Cortex of kidney (tissue), 1 donor: ENCODE data around the gene CARS1.
A peak's percentile ranks its signal among the peaks of the same experiment; 100 is the strongest.

Source experiments
- DNase-seq: peaks from one replicate; lab custom pipeline; 2025; lab: John Stamatoyannopoulos, UW

Gene CARS1

GRCh38 chr11:3008746-3009336, 48.4 kb downstream of the CARS1 start:
- no peak for DNase-seq

GRCh38 chr11:3007404-3008010, 49.7 kb downstream of the CARS1 start:
- DNase-seq = no peak

DNA sequence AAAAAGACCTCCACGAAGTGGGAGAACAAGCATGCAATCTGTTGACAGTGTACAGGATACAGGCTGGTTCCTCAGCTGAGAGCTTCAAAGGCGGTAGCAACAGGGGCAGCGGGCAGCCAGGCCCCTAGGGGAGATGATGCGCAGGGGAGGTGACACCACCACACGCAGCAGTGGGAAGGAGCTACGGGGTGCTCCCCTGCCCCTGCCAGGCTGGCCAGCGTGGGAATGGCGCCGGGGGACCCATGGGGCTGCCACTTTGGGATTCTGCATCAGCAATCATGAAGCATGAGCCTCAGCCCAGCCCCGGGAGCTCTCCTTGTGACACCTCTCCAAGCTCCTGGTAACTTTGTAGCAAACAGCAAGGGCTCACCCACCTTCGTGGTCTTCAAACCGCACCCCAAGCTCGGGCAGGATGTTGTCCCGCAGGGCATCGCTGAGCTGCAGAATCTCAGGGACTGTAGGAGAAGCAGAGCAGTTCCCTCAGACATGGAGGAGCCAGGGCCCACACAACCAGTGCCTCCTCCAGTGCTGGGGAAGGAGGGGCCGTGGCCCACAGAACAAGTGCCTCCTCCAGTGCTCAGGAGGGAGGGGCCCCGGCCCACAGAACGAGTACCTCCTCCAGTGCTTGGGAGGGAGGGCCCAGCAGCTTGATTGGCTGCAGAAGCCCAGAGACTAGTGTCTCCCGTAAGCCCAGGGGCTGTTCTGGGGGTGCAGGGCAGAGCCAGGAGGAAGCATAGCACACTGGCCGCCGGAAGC, 50.5 kb downstream of the CARS1 start:
- DNase-seq = no peak

- DNase-seq = no peak
Observed at GRCh38 chr11:3004481-3004880, 52.7 kb downstream of the CARS1 start.

- no peak for DNase-seq
Observed at GRCh38 chr11:3003396-3004231, 53.6 kb downstream of the CARS1 start.

GRCh38 chr11:3002871-3003270, 54.4 kb downstream of the CARS1 start:
- DNase-seq = no peak

DNA sequence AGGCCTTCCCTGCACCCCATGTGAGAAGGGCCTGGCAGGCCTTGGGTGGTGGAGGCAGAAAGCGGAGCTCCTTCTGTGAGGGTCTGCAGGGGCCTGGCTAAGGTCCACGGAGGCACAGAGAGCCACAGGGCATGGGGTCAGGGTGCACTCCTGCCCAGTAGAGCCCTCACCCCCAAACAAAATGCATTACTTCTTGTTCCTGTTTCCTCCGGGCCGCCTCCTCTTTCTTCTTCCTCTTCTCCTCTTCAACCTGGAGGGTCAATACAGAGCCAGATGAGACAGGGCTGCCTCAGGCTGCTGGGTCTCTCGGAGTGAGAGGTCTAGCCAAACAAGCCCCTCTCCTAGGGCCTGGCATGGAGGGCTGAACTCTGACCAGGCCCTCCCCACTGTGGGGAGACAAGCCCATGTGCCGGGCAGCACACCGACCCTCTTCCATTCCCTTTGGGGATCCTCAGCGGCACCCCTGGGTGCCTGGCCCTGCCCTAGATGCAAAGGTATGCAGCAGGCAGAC, 54.8 kb downstream of the CARS1 start:
- no peak for DNase-seq

DNA sequence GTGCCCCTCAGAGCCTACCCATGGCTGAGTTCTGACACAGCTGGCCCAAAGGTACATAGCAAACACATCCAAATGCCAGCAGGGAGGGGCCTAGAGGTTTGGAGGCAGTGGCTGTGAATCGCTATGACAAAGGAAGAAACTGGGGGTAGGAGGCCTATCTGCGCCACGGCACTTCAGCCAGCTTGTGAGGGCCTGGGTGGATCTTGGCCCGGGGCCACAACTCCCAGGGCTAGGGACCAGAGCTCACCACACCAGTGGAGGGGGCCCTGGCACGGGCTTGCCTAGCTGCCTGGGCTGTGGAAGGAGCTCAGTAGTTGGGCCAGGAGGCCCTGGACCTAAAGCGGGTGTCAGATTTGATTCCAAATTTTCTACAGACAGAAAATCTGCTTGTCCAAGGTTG, 55.7 kb downstream of the CARS1 start:
- no peak for DNase-seq

DNA sequence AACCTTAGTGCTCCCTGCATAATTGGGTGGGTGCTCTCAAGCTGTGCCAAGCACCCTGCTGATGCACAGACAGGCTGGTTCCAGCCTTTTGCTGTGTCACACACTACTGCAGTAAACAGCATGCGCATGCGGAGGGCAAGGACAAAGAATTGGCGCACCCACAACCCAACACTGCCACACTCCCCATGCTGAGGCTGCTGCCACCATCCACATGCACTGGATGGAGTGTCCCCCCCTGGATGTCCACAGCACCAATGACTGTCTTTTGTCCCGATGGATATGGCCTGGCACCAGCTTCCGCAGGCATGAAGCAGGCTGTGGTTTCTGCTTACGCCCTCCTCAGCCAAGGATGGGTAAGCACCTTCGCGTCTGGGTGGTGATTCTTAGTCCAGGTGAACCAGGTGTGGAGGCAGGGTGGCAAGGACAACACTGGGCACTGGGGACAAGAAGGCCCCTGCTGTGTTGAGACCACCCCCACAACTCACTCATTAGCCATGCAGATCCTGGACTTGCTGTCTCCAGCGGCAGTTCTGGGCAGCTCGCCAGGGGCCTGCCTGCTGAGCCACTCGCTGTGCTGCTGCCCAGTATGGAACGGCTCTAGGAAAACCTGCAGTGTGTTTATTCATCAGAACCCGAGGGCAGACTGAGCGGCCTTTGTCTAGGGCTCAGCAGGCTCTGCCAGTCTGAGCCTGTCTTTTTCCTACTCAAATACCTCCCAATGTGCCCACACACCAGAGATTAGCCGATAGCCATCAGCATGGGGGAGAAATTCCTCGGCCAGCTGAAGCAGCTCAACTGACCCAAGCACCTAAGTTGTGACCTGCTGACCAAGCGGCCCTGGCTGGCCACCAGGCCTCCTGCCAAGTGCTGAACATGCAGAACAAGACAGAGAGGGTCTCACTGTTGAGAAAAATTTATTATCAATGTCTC, 56.9 kb downstream of the CARS1 start:
- DNase-seq = no peak

DNA sequence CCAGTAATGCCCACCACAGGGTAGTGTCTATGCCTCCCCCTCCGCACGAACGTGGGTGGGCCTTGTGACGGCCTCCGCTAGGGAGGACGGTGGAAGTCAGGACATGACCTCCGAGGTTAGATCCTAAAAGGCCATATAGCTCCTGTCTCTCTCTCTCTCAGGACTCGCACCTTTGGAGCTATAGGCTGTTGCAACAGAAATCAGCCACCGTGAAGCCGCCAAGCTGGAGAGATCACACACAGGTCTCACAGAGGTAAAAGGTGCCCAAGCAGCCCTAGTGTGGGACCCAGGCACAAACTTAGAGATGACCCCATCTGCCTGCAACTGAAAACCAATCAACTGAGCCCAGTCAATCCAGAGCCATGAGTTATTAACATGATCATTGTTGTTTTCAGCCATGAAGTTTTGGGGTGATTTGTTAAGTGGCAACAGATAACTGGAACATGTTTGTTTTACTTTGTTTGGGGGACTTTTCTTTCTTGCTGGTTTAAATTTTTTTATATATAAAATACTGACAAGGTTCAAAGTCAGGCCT, 57.7 kb downstream of the CARS1 start:
- no peak for DNase-seq

- no peak for DNase-seq
Observed at GRCh38 chr11:2998073-2998850, 59.0 kb downstream of the CARS1 start.

DNA sequence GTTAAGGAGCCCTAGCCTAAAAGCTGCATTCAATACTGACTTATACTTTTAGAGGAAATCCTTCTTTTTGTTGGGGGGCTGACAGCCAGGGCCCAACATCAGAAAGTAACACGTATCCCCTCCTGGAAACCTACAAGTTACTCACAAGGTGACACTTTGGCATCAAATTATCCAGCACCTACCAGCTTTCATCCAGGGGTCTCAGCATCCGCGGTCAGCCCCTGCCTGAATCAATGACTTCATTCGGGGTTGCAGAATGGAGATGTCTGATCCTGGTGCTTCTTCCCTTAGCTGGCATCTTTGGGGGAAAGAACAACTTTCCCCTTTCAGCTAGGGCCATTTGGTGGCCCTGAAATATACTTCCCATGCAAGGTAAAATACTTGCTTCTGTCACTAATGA, 59.8 kb downstream of the CARS1 start:
- no peak for DNase-seq

DNA sequence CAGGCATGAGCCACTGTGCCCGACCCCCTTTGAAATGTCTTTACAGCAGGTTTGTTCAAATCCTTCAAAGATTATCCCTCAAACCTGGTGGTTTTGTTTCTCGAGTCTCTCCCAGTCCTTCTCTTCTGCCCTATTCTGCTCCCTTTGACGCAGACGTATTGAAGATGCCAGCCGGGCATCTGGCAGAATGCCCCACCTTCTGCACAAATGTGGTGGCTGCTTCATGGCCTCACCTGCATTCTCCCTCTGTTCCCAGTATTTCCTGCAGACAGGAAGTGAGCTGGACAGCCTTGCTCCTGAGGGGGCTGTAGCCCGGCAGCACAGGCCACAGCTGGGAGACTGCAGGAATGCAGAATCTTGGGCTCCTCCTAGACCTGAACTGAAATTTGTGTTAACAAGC, 60.2 kb downstream of the CARS1 start:
- DNase-seq = no peak

DNA sequence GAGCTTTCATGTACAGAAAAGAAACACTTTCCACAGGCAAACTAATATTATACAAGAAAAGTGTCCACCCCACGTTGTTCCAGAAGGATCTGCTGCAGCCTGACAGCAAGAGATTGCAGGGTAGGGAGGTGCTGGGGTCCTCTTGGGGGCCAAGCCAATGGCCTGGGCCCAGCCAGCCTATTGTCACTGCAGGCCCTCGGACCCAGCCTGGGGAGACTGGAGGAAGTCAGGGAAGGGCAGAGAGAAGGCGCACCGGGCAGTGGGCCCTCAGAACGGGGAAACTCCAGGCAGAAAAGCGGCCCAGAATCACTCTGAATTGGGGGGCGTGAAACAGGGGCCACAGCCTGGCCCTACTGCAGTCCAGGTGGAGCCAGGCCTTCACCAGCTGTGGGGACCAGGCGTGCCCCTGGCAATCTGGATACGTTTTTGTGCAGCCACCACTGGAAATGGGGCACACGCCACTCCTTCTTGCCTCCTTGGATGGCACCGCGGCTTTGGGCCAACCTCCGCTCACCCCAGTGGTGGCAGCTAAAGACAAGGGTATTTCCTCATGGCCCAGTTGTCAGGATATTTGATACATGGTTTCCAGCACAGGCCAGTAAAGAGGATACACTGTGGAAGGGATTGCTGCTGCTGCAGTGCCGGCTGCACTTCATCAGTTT, 61.2 kb downstream of the CARS1 start:
- no peak for DNase-seq

- no peak for DNase-seq
Observed at GRCh38 chr11:2995031-2995561, 62.1 kb downstream of the CARS1 start.

DNA sequence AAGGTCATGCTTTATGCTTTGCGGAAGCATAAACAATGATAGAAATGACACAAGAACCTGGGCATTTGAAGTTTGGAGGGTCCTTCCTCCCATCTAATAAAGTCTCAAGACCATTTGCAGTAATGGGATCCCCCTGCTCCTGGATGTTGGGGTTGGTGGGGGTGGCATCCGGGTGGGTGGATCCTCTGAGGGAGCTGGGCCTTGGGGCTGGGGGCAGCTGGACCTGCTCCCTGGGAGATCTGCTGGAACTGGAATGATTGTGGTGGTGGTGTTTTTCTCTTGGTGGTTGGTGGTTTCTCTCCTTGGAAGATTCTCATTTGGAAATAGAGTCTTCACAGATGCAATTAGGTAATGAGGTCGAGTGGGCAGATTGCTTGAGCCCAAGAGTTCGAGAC, 62.9 kb downstream of the CARS1 start:
- DNase-seq = no peak

DNA sequence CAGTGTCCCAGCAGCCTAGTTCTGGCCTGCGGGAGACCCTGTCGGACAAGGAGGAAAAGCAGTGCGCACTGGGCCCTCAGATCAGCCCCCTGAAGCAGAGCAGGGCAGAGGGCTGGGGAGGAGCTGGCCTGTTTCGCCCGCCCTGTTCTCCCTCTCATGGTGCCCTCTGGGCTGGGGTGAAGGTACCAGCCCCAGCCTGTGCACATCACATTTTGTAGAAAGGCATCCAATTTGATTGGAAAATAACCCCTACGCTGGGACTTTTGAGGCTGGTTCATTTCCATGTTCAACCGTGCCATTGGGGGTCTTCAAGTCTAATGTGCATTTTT, 64.3 kb downstream of the CARS1 start:
- no peak for DNase-seq

GRCh38 chr11:2992234-2992996, 64.8 kb downstream of the CARS1 start, which contains the start of gene NAP1L4:
NAP1L4 (minus strand) TSS chr11:2992329; CDS start chr11:2979220, 13,109 bp downstream.
- peak; percentile 87 for DNase-seq
